Endothelial cell (in vitro differentiated cells): Measurements from ENCODE around the gene ERC1. TPM values are rescaled to one million over a fixed set of nuclear protein-coding genes. Genes with fewer than 3 reads are reported as not detected.

ENCODE experiments used
- DNase-seq: peaks from one replicate; pipeline ENCODE4 v3.0.0; 2021; ENCODE audit warnings: low spot score
- H3K27ac Mint-ChIP-seq: one replicate; pipeline ENCODE4 v1.8.0; 2021; ENCODE audit warnings: mixed read lengths, inconsistent platforms; ENCODE audit not compliant: unreplicated experiment
- H3K27me3 Mint-ChIP-seq: one replicate; pipeline ENCODE4 v1.8.0; 2021; ENCODE audit warnings: mild to moderate bottlenecking, moderate library complexity, mixed read lengths, inconsistent platforms; ENCODE audit not compliant: unreplicated experiment
- H3K36me3 Mint-ChIP-seq: one replicate; pipeline ENCODE4 v1.8.0; 2021; ENCODE audit warnings: mild to moderate bottlenecking, low read depth, mixed read lengths, inconsistent platforms; ENCODE audit not compliant: unreplicated experiment
- H3K4me1 Mint-ChIP-seq: one replicate; pipeline ENCODE4 v1.8.0; 2021; ENCODE audit warnings: mild to moderate bottlenecking, mixed read lengths, inconsistent platforms; ENCODE audit not compliant: unreplicated experiment
- H3K4me3 Mint-ChIP-seq: one replicate; pipeline ENCODE4 v1.8.0; 2021; ENCODE audit warnings: mild to moderate bottlenecking, mixed read lengths, inconsistent platforms; ENCODE audit not compliant: unreplicated experiment
- H3K9me3 Mint-ChIP-seq: one replicate; pipeline ENCODE4 v1.8.0; 2021; ENCODE audit warnings: mixed read lengths, inconsistent platforms; ENCODE audit not compliant: unreplicated experiment
- total RNA-seq: library from RNA; stranded (reverse); fragmentation: NEBNext Ultra II Directional; extraction: Animal tissue kit (Norgen Biotek cat#: 25700); gene quantifications from one replicate; pipeline ENCODE4 v1.2.1, GENCODE V29; 2021; ENCODE audit not compliant: unreplicated experiment
- TF ChIP-seq, protein P1 (sequence below): fragments of 200-600 bp; sonication (generic); IDR thresholded peaks from one replicate; pipeline ENCODE4 v1.5.0; 2021; ENCODE audit warnings: antibody characterized with exemption; ENCODE audit not compliant: unreplicated experiment

The ERC1 gene
- total RNA-seq, 1 donor from 2014 or later: 57.9 TPM

GRCh38 chr12:1324910-1325309 lies 333.9 kb downstream of the ERC1 start:
- Mint-ChIP-seq H3K9me3 (no peaks in the 10 kb centered on the region), H3K36me3 (no peaks in the 10 kb centered on the region), H3K4me3 (no peak overlapping the region), H3K27ac (no peak overlapping the region), H3K4me1 (no peaks in the 10 kb centered on the region), H3K27me3 (no peaks in the 10 kb centered on the region)
- no peak for DNase-seq
- TF ChIP-seq, protein P1, sequence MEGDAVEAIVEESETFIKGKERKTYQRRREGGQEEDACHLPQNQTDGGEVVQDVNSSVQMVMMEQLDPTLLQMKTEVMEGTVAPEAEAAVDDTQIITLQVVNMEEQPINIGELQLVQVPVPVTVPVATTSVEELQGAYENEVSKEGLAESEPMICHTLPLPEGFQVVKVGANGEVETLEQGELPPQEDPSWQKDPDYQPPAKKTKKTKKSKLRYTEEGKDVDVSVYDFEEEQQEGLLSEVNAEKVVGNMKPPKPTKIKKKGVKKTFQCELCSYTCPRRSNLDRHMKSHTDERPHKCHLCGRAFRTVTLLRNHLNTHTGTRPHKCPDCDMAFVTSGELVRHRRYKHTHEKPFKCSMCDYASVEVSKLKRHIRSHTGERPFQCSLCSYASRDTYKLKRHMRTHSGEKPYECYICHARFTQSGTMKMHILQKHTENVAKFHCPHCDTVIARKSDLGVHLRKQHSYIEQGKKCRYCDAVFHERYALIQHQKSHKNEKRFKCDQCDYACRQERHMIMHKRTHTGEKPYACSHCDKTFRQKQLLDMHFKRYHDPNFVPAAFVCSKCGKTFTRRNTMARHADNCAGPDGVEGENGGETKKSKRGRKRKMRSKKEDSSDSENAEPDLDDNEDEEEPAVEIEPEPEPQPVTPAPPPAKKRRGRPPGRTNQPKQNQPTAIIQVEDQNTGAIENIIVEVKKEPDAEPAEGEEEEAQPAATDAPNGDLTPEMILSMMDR: no peak

DNA sequence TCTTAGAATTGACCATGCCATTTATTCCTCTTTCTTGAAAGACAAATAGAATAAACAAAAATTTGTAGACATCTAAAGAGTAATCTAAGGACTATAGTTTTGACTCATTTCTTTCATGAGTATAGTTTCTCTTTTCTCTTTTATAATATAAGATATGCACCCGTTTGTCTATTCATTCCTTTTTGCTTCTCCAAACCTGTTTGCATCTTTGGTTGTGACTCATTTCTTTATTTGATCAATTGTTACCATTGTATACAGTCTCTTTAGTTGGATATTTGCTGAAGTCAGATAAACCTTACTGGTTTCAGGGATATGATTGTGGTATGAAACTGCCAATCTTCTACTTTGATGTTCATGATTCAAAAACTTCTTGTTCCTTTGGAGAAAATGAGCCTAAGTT lies 334.6 kb downstream of the ERC1 start:
- Mint-ChIP-seq H3K27me3 (no peaks in the 10 kb centered on the region), H3K36me3 (no peaks in the 10 kb centered on the region)
- TF ChIP-seq, protein P1: no peak

GRCh38 chr12:1326258-1326657 lies 335.2 kb downstream of the ERC1 start:
- no peak for DNase-seq
- no peak overlapping the region for H3K27ac Mint-ChIP-seq
- H3K4me1 Mint-ChIP-seq: no peaks in the 10 kb centered on the region
- H3K9me3 Mint-ChIP-seq: no peaks in the 10 kb centered on the region
- no peaks in the 10 kb centered on the region for H3K27me3 Mint-ChIP-seq
- TF ChIP-seq, protein P1: no peak
- no peaks in the 10 kb centered on the region for H3K36me3 Mint-ChIP-seq
- no peak overlapping the region for H3K4me3 Mint-ChIP-seq

More for the DNA sequence above, 334.6 kb downstream of the ERC1 start:
- Mint-ChIP-seq H3K4me3 (no peak overlapping the region), H3K9me3 (no peaks in the 10 kb centered on the region), H3K4me1 (no peaks in the 10 kb centered on the region), H3K27ac (no peak overlapping the region)
- DNase-seq: no peak

GRCh38 chr12:1328391-1328790 lies 337.4 kb downstream of the ERC1 start:
- H3K9me3 Mint-ChIP-seq: no peaks in the 10 kb centered on the region
- TF ChIP-seq, protein P1: no peak
- no peak overlapping the region for H3K4me3 Mint-ChIP-seq
- no peaks in the 10 kb centered on the region for H3K27me3 Mint-ChIP-seq
- no peak overlapping the region for H3K27ac Mint-ChIP-seq
- H3K36me3 Mint-ChIP-seq: no peaks in the 10 kb centered on the region
- DNase-seq: no peak
- H3K4me1 Mint-ChIP-seq: no peaks in the 10 kb centered on the region

DNA sequence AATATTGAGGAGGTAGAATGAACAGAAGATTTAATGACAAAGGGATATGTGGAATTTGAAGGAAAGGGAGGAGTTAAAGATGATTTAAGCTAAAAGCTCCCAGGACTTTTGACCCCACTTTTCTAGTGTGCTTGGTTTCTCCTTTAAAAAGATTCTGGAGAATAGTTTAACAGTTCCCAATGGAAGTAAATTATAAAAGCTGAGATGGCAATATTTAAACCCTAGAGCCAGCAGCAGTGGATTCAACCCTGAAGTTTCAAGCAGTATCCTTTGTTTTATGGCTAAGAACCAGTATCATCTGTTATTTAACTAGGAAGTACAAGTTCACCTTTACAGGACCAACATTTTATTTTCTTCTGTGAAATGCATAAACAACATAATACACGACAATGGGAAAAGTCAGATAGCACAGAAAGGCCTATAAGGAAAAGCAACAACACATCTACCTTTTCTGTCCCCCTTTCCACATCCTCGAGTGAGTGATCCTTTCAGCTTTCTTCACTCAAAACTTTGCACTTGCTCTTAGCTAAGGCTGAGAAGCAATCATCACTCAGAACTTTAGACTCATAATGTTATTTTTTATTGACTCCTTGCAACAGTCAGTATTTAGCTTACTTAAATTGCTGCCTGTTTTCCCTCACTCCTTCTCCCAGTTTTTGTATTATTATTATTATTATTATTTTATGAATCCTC lies 338.9 kb downstream of the ERC1 start:
- peaks cover 4% of the 10 kb centered on the region for H3K36me3 Mint-ChIP-seq
- no peaks in the 10 kb centered on the region for H3K4me1 Mint-ChIP-seq

More for the DNA sequence above, 338.9 kb downstream of the ERC1 start:
- no peak overlapping the region for H3K27ac Mint-ChIP-seq
- TF ChIP-seq, protein P1: no peak
- no peaks in the 10 kb centered on the region for H3K9me3 Mint-ChIP-seq
- H3K4me3 Mint-ChIP-seq: no peak overlapping the region
- no peak for DNase-seq
- H3K27me3 Mint-ChIP-seq: no peaks in the 10 kb centered on the region
